Globus pallidus (tissue), 1 donor: ENCODE results near the gene MNX1.

Experiments
- DNase-seq: peaks from one replicate; pipeline ENCODE4 v3.0.0-alpha.2; 2015; ENCODE audit warnings: low spot score

The MNX1 gene

DNA sequence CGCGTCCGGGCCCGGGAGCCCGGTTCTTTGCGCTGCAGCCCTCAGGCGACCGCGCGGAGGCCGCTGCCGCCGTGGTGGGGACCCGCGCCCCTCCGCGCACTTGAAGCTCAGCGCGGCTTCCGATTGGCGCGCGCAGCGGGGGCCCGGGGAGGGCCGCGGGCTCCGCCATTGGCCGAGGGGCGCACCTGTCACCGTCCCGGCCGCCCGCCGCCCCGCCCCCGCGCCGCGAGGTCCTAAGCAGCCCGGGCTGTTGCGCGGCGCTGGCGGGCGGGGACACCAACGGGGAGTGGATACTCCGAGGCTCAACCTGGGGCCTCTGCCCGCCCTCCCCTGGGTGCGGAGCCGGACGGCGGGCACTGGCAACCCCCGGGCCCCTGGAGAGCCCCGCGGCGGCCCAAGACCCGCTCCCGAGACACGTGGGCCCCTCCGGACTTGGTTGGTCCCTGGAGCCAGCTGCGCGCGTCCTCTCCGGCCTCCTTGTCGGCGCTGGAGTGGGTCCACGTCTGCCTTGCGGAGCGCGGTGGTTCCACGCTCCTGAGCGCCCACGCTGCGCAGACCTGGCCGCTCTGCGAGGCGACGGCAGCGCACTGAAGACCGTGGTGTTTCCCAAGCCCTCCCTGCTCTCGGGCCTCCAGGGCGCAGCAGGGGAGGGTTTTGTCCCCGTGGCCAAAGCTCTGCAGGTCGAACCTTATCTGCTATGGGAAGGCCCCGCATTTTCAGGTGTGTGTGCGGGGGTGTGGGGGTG, at the start of gene MNX1:
Gene MNX1 (minus strand): TSS at position 76 of the 745 bp plus-strand sequence. CDS start 313 bp downstream, outside the sequence.
- no peak for DNase-seq

DNA sequence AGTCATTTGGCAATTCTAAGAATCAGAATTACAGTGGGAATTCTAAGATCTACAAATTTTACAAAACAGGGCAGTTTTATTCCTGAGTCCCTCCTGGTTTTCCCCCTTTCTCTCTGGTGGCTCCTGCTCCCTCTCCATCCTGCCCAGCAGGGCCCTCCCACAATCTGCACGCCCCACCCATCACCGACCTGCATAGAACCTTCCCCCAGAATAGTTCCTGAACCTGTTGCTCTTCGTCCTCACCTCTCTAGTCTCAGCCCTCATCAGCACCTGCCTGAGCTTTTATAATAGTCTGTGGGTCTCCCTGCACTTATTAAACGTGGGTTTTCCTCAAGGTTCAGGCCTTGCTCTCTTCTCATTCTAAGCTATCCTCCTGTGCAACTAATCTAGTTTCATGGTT, 49.1 kb upstream of the MNX1 start:
- no peak for DNase-seq

DNA sequence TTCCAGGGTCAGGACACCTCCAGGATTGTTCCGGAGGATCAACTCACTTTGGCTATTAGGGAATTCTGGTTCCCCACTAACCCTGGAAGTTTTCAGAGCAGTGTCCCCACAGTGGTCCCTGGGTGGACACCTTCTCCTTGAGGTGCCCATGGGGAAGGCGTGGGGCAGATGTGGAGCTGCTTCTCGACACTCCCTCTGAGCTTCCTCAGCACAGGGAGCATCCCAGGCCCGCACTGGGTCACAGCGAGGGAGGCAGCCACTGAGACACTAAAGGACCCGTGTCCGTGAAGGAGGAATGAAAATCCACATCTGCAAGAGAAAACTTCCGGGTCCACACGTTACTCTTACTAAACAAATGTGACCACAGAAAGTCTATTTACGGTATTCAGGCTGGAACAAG, 48.2 kb upstream of the MNX1 start:
- no peak for DNase-seq

DNA sequence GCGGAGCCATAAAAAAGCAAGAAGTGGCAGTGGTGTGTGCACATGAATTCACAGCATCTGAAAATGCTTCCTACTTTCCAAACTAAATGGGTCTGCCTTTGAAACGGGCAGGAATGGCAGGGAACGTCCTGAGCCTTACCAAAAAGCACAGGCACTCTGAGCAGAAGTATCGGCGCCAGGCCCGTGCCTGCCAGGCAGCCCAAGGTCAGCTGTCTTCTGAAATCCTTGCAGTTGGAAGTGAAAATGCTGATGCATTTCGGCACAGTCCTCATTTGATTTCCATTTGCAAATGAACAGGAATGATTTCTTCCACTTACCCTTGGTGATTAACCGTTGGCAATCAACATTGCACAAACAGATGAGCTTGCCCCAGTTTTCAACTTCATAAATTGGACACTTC, 47.6 kb upstream of the MNX1 start:
- no peak for DNase-seq

DNA sequence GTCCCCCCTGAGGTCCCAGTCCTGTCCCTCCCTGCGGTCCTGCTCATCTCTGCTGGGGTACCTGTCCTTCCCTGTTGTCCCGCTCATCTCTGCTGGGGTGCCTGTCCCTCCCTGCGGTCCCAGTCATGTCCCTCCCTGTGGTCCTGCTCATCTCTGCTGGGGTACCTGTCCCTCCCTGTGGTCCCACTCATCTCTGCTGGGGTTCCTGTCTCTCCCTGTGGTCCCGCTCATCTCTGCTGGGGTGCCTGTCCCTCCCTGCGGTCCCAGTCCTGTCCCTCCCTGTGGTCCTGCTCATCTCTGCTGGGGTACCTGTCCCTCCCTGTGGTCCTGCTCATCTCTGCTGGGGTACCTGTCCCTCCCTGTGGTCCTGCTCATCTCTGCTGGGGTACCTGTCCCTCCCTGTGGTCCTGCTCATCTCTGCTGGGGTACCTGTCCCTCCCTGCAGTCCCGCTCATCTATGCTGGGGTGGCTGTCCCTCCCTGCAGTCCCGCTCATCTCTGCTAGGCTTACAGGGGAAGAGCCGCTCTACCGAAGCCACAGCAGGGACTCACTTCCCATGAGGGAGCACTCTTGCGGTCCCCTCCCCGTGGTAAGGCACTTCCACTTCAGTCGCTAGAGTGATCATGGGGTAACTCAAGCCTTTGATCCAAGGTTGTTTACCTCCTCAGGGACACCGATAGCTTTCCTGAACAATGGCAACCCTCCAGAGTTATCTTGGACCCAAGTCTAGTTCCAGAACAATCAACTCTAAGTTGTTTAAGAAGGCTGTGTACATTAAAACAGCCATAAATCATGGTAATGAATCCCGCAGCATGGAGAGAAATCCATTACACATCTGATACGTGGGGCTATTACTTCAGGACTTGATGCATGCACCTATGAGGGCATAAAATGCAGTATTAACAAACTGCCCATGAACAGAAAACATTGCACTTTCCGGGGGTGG, 46.8 kb upstream of the MNX1 start:
- no peak for DNase-seq

DNA sequence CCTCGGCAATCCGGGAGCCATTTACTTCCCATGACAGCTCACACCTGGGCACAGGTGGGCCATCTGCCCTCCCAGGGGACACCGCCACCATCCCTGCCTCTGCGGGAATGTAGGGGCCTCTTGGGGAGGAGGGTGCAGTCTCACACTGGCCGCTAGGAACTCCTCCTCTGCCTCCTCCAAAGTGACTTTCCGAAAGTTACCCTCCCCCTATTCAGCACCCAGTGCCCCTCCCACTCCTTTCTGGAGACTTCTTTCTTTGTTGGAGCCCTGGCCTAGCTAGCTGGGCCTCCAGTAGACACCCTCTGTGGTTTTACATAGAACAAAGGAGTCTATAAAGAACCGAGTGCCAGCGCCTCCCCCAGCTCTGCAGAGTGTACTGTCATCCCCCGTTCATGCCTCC, 45.8 kb upstream of the MNX1 start:
- DNase-seq = no peak

DNA sequence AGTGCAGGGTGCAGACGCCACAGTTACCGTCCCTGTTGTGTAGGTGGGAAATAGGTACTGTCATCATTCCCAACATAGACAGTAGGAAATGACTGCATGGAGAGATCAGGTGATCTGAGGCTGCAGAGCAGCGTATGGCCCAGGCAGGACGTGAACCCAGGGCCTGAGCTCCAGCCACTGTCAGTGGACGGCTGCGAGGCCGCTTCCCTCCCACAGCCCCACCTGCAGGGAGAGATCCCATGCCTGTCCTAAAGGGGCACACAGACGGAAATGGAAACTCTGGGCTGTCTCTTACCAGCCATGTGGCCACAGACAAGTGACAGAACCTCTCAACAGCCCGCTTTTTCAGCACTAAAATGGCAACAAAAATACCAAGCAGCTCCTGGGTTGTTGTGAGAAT, 44.5 kb upstream of the MNX1 start:
- no peak for DNase-seq

DNA sequence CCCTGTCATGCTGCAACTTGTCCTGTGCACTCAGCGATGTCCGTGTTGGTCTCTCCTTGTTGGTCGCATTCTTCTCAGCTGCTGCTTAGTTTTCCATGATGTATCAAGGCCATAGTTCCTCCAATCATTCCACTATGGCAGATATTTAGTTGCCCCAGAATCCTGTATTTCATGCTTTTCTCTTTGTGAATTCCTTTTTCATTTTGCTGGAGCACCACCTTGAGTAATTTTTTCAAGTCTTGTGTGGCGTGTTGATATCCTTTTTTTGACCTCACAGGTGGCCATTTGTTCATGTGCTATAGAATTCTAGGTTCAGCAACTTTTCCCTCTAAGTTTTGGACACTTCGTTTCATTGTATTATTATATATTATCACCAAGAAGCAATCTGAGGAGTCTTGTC, 42.7 kb upstream of the MNX1 start:
- no peak for DNase-seq

DNA sequence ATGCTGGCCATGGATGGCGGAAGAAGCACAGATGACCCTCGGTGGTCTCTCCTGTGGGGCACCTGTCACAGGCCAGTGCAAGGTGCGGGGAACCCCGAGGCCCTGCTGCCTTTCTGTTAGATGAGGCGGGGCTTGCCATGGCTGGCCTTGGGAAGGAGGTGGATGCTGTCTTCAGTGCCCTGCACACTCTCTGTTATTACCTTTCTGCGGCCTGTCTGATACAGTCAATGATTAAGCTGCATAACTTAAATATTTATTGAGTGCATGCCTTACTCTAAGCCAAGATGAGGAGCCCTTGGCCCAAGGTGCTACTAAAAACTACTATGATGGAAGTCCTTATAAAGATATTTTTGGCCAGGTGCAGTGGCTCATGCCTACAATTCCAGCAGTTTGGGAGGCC, 36.7 kb upstream of the MNX1 start:
- no peak for DNase-seq

DNA sequence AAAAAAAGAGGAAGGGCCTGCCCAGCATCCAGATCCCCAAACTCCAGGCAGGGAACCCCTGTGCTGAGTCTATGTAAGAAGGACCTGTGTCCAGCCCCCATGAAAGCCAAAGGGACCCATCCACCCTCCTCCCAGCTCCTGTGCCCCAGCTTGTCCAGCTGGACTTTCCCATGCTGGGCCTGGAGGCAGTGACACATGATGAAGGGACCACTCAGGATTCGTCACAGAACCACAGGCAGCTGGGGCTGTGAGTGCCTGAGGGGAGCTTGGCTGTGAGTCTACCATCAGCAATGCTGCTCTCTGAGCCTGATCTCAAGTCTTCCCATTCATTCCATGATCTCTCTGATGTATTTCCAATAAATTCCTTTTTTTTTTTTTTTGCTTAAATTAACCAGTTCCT, 36.2 kb upstream of the MNX1 start:
- DNase-seq = no peak

DNA sequence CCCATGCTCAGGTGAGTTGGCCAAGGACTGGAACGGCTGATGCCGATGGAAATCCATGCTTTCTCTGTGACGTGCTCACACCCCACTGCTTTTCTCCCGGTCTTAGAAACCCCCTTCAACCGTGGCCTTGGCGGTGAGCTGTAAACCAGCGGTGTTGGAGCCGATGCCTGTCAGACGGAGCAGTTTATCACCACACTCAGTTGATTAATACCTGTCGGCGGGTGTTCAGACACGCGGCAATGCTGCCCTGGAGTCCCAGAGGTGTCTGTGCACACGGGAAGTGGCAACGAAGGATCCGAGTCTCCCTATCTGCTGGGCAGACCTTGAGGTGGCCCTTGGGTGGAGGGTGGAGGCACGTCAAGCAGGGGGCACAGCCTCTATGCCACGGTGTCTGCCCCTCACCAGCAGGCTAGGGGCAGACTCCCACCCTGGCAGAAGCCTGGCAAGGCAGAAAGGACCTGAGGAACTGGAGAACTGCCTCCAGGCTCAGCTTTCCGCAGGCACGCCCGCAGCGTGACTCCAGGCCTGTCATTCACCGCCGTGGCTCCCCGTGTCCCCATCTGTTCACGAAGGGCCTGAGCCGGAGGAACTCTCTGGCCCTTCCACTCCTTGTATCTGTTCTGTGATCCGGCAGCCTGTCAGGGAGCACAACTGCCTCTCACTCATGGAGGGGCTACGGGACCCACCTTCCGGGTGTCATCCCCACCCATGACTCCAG, 34.6 kb upstream of the MNX1 start:
- no peak for DNase-seq

DNA sequence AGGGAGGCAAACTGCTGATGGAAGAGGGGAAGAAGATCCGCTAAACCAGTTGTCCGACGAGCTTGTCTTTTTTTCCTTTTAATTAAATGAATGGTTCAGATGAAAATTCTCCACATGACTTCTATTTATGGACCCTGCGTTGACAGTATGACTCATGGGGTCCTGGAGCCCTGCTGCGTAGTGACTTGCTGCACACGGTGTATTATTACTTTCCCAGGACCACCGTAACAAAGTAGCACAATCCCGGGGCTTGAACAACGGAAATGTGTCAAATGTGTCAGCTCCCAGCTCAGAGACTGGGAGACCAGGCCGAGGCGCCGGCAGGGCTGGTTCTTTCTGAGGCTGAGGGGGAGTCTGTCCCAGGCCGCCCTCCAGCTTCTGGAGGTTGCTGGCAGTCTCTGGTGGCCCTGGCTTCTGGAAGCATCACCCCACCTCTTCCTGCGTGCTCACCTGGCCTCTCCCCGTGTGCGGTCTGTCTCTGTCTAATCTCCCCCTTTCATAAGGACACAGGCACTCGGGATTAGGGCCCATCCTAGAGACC, 33.8 kb upstream of the MNX1 start:
- no peak for DNase-seq

DNA sequence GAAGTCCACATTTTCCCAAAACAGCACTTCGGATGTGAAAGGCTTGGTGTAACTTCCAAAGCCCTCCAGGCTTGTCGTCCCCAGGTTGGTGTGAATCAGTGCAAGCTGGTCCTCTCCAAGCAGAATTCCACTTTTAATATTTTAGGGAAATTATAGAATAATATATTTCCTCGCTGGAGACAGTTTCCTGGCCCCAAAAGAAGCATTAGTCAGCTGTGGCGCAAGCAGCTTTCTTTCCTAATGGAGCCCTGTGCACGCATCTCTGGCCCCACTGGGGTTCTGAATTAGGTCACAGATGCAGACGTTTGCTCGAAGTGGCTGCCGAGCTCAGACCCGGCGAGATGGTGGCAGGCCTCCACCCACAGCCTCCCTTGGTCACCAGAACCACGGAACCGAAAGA, 33.3 kb upstream of the MNX1 start:
- no peak for DNase-seq

DNA sequence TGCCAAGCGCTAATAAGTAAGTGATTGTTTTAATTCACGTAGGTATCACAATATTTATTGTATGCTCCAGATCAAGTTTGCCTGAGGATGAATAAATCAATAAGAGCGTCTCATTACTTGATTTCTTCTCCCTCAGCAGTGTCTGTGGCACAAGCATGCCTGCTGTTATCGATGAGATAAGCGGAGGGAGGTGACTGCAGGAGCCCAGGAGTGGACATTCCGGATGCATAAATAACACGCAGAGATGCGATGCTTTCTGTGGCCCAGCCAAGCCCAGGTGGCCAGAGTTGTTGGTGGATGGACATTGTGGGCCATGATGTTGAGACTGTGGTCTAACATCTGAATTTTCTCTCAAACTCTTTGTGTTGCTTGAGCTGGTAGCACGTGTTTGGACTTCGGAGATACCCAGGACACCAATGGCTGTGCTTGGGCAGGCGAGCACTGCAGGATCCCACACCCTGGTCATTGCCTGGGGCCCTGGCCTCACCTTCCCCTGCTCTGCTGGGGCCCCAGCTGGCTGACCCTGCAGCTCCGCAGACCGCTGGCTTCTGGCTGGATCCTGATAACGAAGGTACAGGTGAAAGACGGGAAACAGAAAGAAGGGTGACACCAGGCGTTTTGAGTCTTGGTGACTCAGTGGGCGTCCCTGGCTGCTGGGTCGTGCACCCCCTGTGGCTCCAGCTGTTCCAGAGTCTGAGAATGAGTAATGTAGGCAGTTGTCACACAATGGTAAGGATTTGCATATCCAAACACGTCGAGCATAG, 31.2 kb upstream of the MNX1 start:
- no peak for DNase-seq

DNA sequence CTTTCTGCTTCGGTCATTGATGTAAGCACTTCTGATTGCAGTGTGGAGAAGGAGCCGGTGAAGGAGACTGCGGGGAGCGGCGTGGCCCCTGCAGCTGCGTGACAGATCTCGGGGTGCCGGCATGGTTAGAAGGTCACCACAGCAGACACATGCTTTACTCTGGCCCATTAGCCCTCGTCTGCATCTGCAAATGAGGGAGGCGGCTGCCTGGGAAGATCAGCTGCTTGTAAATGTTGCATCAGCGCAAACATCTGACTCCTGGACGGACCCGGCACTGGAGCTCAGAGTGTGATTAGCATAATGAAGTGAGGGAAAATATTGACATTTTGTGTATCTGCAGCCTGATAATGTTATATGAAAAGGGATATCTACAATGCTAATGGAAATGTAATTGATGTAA, 30.5 kb upstream of the MNX1 start:
- no peak for DNase-seq

DNA sequence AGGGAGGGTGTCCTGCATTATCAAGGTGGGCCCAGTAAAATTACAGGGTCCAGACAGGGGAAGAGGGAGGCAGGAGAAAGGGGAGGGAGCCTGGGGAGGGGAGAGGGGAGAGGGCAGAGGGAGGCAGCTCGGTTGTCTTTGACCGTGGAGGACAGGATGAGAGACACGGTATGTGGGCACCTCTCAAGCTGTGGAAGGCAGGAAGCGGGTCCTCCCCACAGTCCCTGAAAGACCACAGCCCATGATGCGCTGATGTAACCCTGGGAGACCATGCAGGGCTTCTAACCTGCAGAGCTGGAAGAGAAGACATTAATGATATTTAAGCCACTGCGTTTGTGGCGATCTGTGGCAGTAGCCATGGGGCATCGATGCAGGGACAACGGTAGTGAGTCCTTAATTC, 27.2 kb upstream of the MNX1 start:
- DNase-seq = no peak

DNA sequence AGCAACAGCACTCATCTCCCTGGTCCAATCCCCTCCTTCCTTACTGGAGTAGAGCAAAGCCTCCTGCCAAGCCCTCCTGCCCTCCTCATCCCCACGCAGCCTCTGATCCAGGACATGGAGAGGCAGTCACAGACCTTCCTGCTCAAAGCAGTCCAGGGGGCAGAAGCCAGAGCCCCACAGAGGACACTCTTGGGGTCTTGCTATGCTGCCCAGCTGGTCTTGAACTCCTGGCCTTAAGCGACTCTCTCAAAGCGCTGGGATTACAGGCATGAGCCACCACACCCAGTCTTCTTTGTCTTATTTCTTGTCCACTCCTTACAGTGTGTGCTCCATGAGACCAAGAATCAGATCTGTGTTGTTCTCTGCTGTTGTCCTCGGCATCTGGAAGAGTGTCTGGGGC, 26.6 kb upstream of the MNX1 start:
- no peak for DNase-seq

DNA sequence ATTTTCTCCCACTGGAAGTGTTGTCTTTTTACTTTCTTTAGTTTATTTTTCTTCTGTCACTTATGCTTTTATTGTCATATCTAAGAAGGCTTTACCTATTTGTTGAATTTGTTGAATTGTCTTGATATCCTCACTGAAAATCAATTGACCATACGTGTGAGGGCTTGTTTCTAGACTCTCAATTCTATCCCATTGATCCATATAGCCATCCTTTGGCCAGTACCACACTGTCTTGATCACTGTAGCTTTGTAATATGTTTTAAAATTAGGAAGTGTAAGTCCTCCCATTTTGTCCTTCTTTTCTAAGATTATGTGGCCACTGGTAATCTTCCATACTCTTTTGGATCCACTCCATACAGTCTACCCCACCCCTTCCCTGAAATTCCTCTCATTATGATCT, 25.5 kb upstream of the MNX1 start:
- no peak for DNase-seq

DNA sequence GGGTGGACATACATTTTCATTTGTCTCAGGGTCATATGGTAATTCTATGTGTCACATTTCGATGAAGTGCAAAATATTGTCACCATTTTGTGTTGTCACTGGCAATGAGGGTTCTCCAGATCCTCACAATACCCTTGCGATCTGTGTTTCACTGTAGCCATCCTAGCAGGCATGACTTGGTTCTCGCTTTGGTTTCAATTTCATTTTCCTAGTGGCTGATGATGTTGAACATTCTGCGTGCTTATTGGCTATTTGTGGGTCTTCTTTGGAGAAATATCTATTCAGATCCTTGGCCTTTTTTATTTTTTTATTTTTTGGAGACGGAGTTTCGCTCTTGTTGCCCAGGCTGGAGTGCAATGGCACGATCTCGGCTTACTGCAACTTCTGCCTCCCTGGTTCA, 24.8 kb upstream of the MNX1 start:
- DNase-seq = no peak

DNA sequence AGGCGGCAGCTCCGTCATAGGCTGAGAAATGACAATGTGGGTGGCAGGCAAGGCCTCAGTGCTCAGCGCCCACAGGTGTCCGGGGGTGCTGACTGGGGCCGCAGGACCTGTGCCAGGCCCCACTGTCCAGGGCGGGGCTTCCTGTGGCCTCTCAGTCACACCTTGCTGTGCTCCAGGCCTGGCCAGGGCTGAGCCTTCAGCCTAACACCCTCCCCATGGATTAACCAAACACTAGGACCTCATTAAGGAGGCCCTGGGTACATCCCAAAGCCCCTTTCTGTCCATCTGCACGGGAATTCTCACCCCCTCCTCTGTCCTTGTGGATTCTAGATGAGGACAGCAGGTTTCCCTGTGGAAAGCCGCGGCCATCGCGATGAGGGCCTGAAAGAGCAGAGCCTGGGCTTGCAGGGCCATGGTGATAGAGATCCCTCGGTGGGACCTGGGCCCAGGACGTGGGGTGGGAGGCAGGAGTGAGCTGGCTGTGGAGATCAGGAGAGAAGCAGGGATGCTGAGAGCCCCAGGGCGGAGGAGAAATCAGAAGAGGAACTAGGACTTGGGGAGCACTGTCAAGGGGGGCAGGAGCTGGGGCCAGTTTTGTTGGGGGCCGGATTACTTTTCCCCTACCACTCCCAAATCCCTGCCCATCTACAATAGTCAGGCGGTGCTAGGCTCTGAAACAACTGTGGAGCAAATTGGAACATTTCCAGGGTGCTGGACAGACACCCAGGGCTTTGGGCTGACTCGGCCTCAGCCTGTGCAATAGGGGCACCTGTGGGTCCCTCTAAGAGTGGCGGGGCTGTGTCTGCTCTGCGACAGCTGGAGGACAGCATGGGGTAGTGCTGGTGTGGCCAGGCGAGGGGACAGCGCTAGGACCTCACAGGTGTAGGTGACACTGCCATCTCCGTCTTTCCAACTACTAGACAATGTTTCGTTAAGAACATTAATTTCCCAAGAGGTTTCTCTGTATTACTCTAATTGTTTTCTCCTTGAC, 23.3 kb upstream of the MNX1 start:
- DNase-seq = no peak
